IPS-15b (cell line): ENCODE results near the gene CXCL11.
"Not testable (repeated sequence)": the region's sequence is repeated elsewhere in the genome, so short reads cannot be mapped to it uniquely, and the experiment has no call there.

Source experiments
- H3K27me3 ChIP-seq: one replicate; pipeline ENCODE4 v1.6.1; 2013; ENCODE audit warnings: low read length; ENCODE audit not compliant: control insufficient read depth, insufficient read depth
- H3K36me3 ChIP-seq: one replicate; pipeline ENCODE4 v1.6.1; 2013; ENCODE audit warnings: low read length; ENCODE audit not compliant: control insufficient read depth, insufficient read depth
- H3K4me1 ChIP-seq: one replicate; pipeline ENCODE4 v1.6.1; 2013; ENCODE audit warnings: mild to moderate bottlenecking, low read length; ENCODE audit not compliant: control insufficient read depth, insufficient read depth
- H3K4me3 ChIP-seq: one replicate; pipeline ENCODE4 v1.5.1; 2013; ENCODE audit warnings: low read depth, low read length
- H3K9ac ChIP-seq: one replicate; pipeline ENCODE4 v1.6.1; 2013; ENCODE audit warnings: low read depth, mild to moderate bottlenecking, low read length
- H3K9me3 ChIP-seq: one replicate; pipeline ENCODE4 v1.6.1; 2013; ENCODE audit warnings: mild to moderate bottlenecking, low read length; ENCODE audit not compliant: control insufficient read depth, insufficient read depth

The CXCL11 gene

GRCh38 chr4:76011700-76012387 lies 24.0 kb downstream of the CXCL11 start:
- Histone ChIP-seq H3K27me3 (peaks cover 3% of the 10 kb centered on the region), H3K36me3 (no peaks in the 10 kb centered on the region), H3K4me1 (peaks cover 11% of the 10 kb centered on the region), H3K9me3 (no peaks in the 10 kb centered on the region), H3K9ac (no peak overlapping the region), H3K4me3 (no peak overlapping the region)

DNA sequence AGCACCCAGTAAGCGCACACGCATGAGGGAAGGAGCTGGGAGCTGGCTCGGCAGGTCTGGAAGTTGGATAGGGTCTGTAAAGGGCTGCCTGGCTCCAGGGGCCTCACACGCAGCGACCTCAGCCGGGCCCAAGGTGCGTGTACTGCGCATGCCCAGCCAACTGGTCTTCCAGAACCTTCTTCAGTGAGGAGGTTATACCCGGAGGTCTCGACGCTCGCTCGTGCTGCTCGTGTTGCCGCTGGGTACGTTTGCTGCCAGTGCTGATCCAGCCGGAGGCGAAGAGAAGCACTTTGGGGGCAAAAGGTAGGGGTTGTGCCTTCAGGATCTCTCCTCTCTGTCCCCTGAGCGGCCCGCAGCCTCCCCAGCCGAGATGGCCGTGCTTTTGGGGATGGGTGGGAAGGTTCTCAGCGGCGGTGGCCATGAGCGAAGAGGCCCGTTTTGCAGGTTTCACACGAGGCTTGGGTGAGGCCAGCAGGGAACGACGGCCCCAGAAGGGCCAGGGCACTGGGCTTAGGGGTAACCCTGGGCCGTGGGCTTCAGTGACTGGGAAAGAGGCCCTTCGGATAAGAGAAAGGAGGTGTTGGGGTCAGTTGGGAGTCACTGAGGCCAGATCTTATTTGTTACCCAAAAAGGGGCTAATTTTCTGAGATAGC lies 24.7 kb downstream of the CXCL11 start:
- Histone ChIP-seq H3K36me3 (no peaks in the 10 kb centered on the region), H3K9ac (no peak overlapping the region), H3K4me1 (peaks cover 11% of the 10 kb centered on the region), H3K27me3 (peaks cover 3% of the 10 kb centered on the region), H3K4me3 (no peak overlapping the region), H3K9me3 (no peaks in the 10 kb centered on the region)

DNA sequence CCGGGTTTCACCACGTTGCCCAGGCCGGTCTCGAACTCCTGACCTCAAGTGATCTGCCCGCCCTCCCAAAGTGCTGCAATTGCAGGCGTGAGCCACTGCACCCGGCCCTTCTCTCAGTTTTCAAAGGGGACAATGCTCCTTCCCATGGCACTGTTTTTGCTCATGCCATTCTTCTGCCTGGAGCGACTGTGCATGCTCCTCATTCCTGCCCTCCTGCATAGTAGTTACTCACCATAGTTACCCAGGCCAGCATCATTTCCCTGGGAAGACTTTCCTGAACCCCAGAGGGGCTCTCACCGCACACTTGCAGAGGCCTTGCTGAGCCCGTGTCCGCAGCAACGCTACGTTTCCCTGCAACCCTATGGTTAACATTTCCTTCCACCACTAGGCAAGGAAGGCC lies 25.3 kb downstream of the CXCL11 start:
- no peak overlapping the region for H3K9ac ChIP-seq
- H3K27me3 ChIP-seq, result peaks cover 3% of the 10 kb centered on the region
- H3K36me3 ChIP-seq, result no peaks in the 10 kb centered on the region
- H3K9me3 ChIP-seq, result no peaks in the 10 kb centered on the region
- H3K4me3 ChIP-seq, result no peak overlapping the region
- peaks cover 11% of the 10 kb centered on the region for H3K4me1 ChIP-seq

GRCh38 chr4:76009311-76009710 lies 26.6 kb downstream of the CXCL11 start:
- H3K9ac ChIP-seq, result no peak overlapping the region
- H3K27me3 ChIP-seq, result peaks cover 3% of the 10 kb centered on the region

DNA sequence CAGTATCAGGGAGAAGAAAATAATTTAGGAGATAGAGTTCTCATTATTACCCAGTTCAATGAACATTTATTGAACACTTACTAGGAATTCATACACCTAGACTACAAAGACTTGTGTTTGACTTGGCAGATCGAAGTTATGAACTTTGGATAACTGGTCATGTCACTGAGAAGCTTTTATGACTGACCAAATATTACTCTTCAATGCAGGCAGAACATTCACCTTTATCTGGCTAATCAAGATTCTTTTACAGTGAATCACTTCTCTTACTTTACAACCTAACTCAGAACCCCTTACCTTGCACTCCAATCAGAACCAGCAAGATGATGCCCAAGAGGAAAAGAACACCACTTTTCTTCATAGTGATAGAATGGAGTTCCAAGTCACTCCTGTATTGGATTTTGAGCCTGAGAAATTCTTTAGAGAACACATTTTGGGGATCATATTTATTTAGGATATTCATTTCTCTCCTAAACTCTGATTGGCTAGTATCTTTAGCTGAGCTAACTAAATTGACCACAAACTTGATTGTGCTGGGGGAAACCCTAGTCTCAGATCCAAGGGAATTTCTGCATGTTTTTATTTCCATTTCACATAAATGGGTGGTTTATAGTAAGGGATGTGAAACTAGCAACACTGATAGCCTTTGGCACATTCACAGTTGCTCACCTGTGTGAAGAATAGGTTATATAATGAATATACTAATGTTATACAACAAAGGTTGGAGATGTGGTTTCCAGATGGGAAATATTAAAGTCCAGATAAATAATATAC lies 28.6 kb downstream of the CXCL11 start, which contains the start of gene CXCL9:
Gene CXCL9 (minus strand): TSS at position 421 of the 774 bp plus-strand sequence. CDS start 60 bp downstream, at position 361.
- no peak within 1 kb of the TSS for H3K9ac ChIP-seq
- no peaks in the 10 kb centered on the region for H3K9me3 ChIP-seq
- peaks cover 10% of the 10 kb centered on the region for H3K4me1 ChIP-seq
- H3K36me3 ChIP-seq, result no peaks in the 10 kb centered on the region
- H3K4me3 ChIP-seq, result no peak within 1 kb of the TSS
- H3K27me3 ChIP-seq, result peaks cover 3% of the 10 kb centered on the region

More at GRCh38 chr4:76009311-76009710, 26.6 kb downstream of the CXCL11 start:
- H3K36me3 ChIP-seq, result no peaks in the 10 kb centered on the region
- H3K9me3 ChIP-seq, result no peaks in the 10 kb centered on the region
- no peak overlapping the region for H3K4me3 ChIP-seq
- H3K4me1 ChIP-seq, result peaks cover 11% of the 10 kb centered on the region

DNA sequence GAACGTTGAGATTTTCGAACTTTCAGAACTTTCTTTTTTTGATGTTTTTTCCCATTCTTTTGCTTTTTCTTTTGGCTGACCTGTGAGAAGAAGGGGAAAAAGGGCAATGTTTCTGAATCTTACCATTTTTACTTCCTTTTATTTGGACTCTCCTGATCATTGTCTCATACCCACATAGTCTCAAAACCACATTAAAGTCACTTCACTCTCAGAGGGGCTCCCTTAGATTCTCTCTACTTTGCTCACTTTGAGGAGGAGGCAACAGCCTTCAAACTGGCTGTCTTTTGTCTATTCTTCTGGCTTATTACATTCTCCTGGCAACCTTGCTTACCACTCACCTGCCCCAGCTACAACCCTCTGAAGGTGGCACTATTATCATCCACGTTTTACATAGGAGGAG lies 32.2 kb downstream of the CXCL11 start:
- Histone ChIP-seq H3K9ac (no peak overlapping the region), H3K4me3 (no peak overlapping the region), H3K4me1 (no peaks in the 10 kb centered on the region), H3K27me3 (no peaks in the 10 kb centered on the region), H3K9me3 (no peaks in the 10 kb centered on the region), H3K36me3 (no peaks in the 10 kb centered on the region)

- Histone ChIP-seq H3K4me3 (no peak overlapping the region), H3K36me3 (no peaks in the 10 kb centered on the region), H3K9ac (no peak overlapping the region), H3K27me3 (no peaks in the 10 kb centered on the region), H3K4me1 (no peaks in the 10 kb centered on the region), H3K9me3 (no peaks in the 10 kb centered on the region)
These were observed 32.8 kb downstream of the CXCL11 start for GRCh38 chr4:76003035-76003434.

DNA sequence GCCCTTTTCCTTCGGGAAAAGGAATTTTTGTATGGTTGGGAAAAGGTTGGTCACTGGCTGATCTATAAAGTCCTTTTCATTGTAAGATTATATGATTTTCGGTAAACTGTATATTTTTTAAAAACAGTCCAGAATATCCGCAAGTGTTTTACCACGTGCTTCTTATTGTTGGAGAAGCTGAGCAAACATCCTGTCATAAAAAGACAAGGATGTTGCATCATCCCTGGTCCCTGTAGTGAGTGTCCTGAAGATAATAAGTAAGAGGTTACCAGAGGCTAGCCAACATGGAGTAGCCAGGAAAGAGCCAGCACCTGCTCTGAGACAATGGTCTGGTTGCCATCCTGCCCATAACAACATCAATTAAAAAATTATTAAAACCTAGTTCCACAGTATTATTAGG lies 33.7 kb downstream of the CXCL11 start:
- H3K4me3 ChIP-seq, result no peak overlapping the region
- H3K9me3 ChIP-seq, result no peaks in the 10 kb centered on the region
- no peaks in the 10 kb centered on the region for H3K27me3 ChIP-seq
- H3K9ac ChIP-seq, result no peak overlapping the region
- no peaks in the 10 kb centered on the region for H3K4me1 ChIP-seq
- H3K36me3 ChIP-seq, result no peaks in the 10 kb centered on the region

DNA sequence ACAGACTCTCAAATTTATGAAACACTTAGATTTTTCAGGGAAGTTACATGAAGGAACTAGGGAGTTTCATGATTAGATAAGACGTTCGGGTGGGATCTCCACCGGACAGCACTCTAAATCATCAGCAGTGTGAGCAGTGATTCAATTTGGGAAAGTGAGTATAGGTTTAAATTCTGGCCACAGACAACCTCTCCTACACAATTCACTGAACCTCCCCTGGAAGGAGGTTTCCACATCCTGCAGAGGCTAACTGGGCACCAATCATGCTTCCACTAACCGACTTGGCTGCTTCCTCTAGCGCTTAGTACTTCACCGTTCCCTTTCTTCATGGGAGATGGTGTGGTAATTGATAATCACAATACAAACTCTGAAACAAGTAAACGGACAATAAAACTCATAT lies 34.2 kb downstream of the CXCL11 start:
- Histone ChIP-seq H3K36me3 (no peaks in the 10 kb centered on the region), H3K27me3 (no peaks in the 10 kb centered on the region), H3K4me3 (no peak overlapping the region), H3K9ac (no peak overlapping the region), H3K9me3 (no peaks in the 10 kb centered on the region), H3K4me1 (no peaks in the 10 kb centered on the region)

DNA sequence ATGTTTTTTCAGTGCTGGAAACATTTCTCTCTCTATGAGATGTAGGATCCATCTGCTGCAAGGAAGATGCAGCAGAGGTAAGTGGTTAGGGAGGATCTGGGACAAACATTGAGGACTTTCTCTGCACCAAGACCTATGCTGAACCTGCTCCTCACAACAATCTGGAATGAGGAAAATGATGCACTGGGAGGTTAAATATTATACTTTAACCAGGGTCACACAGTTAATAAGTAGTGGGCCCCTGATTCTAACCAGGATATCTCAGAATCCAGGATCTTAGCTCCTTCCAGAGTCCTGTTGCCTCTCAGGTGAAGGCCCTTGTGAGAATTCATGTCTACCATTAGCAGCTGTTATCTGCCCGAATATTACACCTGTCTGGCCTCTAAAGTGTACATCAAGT lies 35.6 kb downstream of the CXCL11 start:
- Histone ChIP-seq H3K4me3 (no peak overlapping the region), H3K4me1 (no peaks in the 10 kb centered on the region), H3K36me3 (no peaks in the 10 kb centered on the region), H3K27me3 (no peaks in the 10 kb centered on the region), H3K9me3 (no peaks in the 10 kb centered on the region), H3K9ac (no peak overlapping the region)

DNA sequence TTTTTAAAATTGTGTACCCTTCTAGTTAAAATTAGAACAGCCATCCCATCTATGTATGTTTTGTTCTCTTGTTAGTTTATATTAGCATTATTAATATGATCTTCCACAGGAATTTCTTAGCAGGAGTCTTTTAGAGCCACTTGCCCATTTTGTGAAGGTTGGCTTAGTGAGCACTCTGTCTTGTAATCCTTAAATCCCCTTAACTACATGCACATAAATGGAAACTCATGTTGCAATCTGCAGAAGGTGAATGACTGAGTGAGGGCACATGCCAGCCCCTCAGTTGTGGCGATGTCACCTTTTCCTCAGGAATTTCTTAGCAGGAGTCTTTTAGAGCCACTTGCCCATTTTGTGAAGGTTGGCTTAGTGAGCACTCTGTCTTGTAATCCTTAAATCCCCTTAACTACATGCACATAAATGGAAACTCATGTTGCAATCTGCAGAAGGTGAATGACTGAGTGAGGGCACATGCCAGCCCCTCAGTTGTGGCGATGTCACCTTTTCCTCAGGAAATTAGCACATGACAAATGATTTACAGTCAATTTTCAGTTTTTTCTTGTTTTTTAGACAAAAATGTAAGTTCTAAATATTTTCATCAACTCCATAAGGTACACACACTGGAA lies 37.2 kb downstream of the CXCL11 start:
- not testable (repeated sequence) for H3K4me1 ChIP-seq, H3K36me3 ChIP-seq

More for the DNA sequence above, 37.2 kb downstream of the CXCL11 start:
- not testable (repeated sequence) for H3K9me3 ChIP-seq, H3K27me3 ChIP-seq, H3K9ac ChIP-seq, H3K4me3 ChIP-seq
